Thyroid gland (tissue), 4 donors: Measurements from ENCODE around the gene MFGE8. TPM values are rescaled to one million over a fixed set of nuclear protein-coding genes. Genes with fewer than 3 reads are reported as not detected.

Experiments used
- DNase-seq, 2 donors: peaks; one replicate each; pipeline ENCODE4 v3.0.0-alpha.2; 2019
- H3K27ac ChIP-seq, 3 donors: fragments of 200-600 bp; sonication (generic); 1 replicate in 2 of 3; 2 replicates in 1 of 3; pipeline ENCODE4 v1.5.1; 2016 to 2019; ENCODE audit warnings: mild to moderate bottlenecking in 1 of 3, moderate library complexity in 1 of 3
- H3K27me3 ChIP-seq: fragments of 200-600 bp; sonication (generic); one replicate; pipeline ENCODE4 v1.5.1; 2019
- H3K36me3 ChIP-seq, 2 donors: fragments of 200-600 bp; sonication (generic); one replicate each; pipeline ENCODE4 v1.5.1; 2016 to 2019
- H3K4me1 ChIP-seq, 2 donors: fragments of 200-600 bp; sonication (generic); one replicate each; pipeline ENCODE4 v1.5.1; 2017 to 2019
- H3K4me3 ChIP-seq, 3 donors: fragments of 200-600 bp; sonication (generic); replicated peaks in 1 of 3; 1 replicate in 2 of 3; 2 replicates in 1 of 3; pipeline ENCODE4 v1.5.1; 2016; ENCODE audit warnings: mild to moderate bottlenecking in 1 of 3
- H3K9me3 ChIP-seq: fragments of 200-600 bp; sonication (generic); one replicate; pipeline ENCODE4 v1.5.1; 2017
- POLR2A ChIP-seq, 2 donors: fragments of 450-650 bp; IDR thresholded peaks; one replicate each; pipeline ENCODE4 v1.6.1; 2017; ENCODE audit warnings: antibody characterized with exemption in 2 of 2, mild to moderate bottlenecking in 2 of 2, moderate library complexity in 1 of 2
- WGBS, 2 donors: methylation state at CpG; one replicate each; pipeline ENCODE4 v1.1.5; 2017; 5-methylcytosine and 5-hydroxymethylcytosine counted together
- intact Hi-C: fragments of 100-400 bp; cut with DNase I; formaldehyde crosslinking; loops from one replicate; pipeline ENCODE4 v1.15.1; 2023
- total RNA-seq, 4 donors: library from RNA; depleted of rRNA; stranded (reverse); fragments of >200 nt; gene quantifications; one replicate each; pipeline ENCODE4 v1.2.3, GENCODE V29; 2016
- TF ChIP-seq, protein P1 (sequence below), 6 experiments: fragments of 200-600 bp in 3 of 6; fragments of 450-650 bp in 3 of 6; sonication (generic) in 3 of 6; IDR thresholded peaks; one replicate each; pipeline ENCODE4 v1.5.1; 2016 to 2019; ENCODE audit warnings: antibody characterized with exemption in 6 of 6, mild to moderate bottlenecking in 2 of 6, inconsistent platforms in 1 of 6, moderate library complexity in 1 of 6

MFGE8 gene, protein sequence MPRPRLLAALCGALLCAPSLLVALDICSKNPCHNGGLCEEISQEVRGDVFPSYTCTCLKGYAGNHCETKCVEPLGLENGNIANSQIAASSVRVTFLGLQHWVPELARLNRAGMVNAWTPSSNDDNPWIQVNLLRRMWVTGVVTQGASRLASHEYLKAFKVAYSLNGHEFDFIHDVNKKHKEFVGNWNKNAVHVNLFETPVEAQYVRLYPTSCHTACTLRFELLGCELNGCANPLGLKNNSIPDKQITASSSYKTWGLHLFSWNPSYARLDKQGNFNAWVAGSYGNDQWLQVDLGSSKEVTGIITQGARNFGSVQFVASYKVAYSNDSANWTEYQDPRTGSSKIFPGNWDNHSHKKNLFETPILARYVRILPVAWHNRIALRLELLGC
- total RNA-seq = 100 to 1,000 TPM in 2 of 4 donors, 10 to 100 TPM in 2; 94.8 to 161 (median 101) TPM

DNA sequence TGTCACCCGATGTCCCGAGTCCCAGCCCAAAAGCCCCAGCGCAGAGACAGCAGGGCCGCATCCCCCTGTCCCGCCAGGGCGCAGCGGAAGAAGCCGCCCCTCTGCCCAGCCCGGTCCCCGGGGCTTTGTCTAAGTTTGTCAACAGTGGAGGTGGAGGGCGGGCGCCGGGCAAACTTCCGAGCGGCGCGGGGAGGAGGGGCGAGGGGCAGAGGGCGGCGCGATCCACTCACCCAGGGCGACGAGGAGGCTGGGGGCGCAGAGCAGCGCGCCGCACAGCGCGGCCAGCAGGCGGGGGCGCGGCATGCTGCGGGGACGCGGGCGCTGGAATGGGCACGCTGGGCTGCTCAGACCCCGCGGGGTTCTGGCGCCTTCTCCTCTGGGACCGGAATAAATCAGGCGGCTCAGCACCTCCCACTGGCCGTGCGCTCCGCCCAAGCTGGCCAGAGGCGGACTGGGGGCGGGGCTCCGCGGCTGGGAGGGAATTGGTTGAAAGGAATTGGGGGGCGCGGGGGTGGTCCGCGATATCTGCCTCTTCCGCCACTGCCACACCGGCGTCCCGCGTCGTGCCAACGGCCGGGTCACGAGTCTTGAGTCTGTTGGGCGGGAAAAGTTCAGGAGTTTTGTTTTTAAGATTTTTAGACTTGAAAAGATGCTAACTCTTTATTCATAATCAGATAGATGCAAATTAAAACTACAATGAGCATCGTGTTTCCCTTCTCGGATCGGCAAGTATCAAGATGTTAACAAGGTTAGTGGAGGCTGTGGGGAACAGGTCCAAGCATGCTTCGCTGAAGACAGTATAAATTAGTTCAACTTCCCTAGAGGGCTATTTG lies at the start of gene MFGE8:
Gene MFGE8 (minus strand): TSS at position 363 of the 833 bp plus-strand sequence. CDS start 60 bp downstream, at position 303.
- peak within 1 kb of the TSS; percentile 30 to 77 (median 76) for H3K27ac ChIP-seq
- peak in 1 of 2 donors; percentile 66 for TF ChIP-seq POLR2A (IDR thresholded peaks at IDR 0.05)
- TF ChIP-seq, protein P1, sequence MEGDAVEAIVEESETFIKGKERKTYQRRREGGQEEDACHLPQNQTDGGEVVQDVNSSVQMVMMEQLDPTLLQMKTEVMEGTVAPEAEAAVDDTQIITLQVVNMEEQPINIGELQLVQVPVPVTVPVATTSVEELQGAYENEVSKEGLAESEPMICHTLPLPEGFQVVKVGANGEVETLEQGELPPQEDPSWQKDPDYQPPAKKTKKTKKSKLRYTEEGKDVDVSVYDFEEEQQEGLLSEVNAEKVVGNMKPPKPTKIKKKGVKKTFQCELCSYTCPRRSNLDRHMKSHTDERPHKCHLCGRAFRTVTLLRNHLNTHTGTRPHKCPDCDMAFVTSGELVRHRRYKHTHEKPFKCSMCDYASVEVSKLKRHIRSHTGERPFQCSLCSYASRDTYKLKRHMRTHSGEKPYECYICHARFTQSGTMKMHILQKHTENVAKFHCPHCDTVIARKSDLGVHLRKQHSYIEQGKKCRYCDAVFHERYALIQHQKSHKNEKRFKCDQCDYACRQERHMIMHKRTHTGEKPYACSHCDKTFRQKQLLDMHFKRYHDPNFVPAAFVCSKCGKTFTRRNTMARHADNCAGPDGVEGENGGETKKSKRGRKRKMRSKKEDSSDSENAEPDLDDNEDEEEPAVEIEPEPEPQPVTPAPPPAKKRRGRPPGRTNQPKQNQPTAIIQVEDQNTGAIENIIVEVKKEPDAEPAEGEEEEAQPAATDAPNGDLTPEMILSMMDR (IDR thresholded peaks at IDR 0.05) = peak in 1 of 6 experiments; percentile 6
- intact Hi-C loops = no loop called here
- peaks cover 0 to 24% of the 10 kb centered on the region in 2 donors for H3K4me1 ChIP-seq
- 2% methylated on average over 22 to 44 of the region's 67 CpGs for WGBS, 2 donors
- peak within 1 kb of the TSS; percentile 47 to 68 (median 67) for H3K4me3 ChIP-seq
- peak; percentile 66 to 67 for DNase-seq
- no peaks in the 10 kb centered on the region for H3K36me3 ChIP-seq
- H3K9me3 ChIP-seq = no peaks in the 10 kb centered on the region
- no peaks in the 10 kb centered on the region for H3K27me3 ChIP-seq

DNA sequence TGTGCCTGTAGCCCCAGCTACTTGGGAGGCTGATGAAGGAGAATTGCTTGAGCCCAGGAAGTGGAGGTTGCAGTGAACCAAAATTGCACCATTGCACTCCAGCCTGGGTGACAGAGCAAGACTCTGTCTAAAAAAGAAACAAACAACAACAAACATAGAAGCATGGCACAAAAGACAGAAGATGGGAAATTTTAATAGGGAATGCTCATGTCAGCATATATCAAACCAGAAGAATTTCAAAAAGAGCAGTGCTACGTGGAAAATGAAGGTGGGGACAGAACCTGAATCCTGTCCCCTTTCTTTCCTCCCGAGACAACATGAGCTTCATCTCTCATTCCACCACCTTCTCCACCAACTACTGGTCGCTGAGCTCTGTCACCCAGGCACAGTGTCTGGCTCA lies 46.3 kb upstream of the MFGE8 start:
- H3K4me1 ChIP-seq = peaks cover 0 to 4% of the 10 kb centered on the region in 2 donors
- WGBS, 2 donors = 91 to 95% methylated on average over 3 of the region's 3 CpGs

DNA sequence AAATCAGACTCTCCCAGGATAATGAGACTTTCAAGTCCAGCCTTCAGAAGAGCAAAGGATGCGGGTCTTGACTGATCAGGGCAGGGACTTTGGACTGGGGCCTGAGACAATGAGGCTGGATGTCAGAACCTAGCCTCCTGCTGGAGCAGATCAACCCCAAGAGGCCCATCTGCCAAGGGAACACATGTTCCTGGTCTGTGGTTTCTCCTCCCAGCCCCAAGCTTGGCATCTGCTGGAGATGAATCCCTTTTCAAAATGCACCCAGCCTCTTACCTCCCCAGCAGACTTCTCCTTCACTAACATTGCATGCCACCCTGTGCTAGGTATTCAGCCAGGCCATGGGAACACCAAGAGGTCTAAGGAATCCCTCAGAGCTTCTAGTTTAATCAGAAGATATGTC lies 43.7 kb upstream of the MFGE8 start:
- WGBS, 2 donors = 75 to 86% methylated on average over 1 of the region's 1 CpG
- Histone ChIP-seq H3K9me3 (no peaks in the 10 kb centered on the region), H3K4me1 (peaks cover 3 to 8% of the 10 kb centered on the region in 2 donors), H3K36me3 (no peaks in the 10 kb centered on the region), H3K27ac (no peak overlapping the region), H3K4me3 (no peak overlapping the region), H3K27me3 (no peaks in the 10 kb centered on the region)
- intact Hi-C loops = no loop called here
- no peak for TF ChIP-seq POLR2A (IDR thresholded peaks at IDR 0.05)
- TF ChIP-seq, protein P1 (IDR thresholded peaks at IDR 0.05) = no peak
- no peak for DNase-seq

More for the DNA sequence above, 46.3 kb upstream of the MFGE8 start:
- Histone ChIP-seq H3K9me3 (no peaks in the 10 kb centered on the region), H3K27me3 (no peaks in the 10 kb centered on the region), H3K4me3 (no peak overlapping the region), H3K27ac (no peak overlapping the region), H3K36me3 (no peaks in the 10 kb centered on the region)
- intact Hi-C loops = no loop called here
- TF ChIP-seq, protein P1 (IDR thresholded peaks at IDR 0.05) = no peak
- DNase-seq = no peak

DNA sequence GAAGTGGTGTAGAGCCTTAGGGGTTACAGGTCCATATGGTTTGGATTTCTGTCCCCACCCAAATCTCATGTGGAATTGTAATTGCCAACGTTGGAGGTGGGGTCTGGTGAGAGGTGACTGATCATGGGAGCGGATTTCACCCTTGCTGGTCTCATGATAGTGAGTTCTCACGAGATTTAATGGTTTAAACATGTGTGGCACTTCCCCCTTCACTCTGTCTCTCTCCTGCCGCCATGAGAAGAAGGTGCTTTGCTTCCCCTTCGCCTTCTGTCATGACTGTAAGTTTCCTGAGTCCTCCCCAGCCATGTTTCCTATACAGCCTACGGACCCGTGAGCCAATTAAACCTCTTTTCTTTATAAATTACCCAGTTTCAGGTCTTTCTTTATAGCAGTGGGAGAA lies 43.1 kb upstream of the MFGE8 start:
- WGBS, 2 donors = 81 to 91% methylated on average over 7 of the region's 7 CpGs
- H3K9me3 ChIP-seq = no peaks in the 10 kb centered on the region
- H3K36me3 ChIP-seq = no peaks in the 10 kb centered on the region
- no peak overlapping the region for H3K27ac ChIP-seq
- intact Hi-C loops = no loop called here
- no peaks in the 10 kb centered on the region for H3K27me3 ChIP-seq
- H3K4me3 ChIP-seq = no peak overlapping the region
- no peak for DNase-seq
- peaks cover 3 to 8% of the 10 kb centered on the region in 2 donors for H3K4me1 ChIP-seq
- TF ChIP-seq, protein P1 (IDR thresholded peaks at IDR 0.05) = no peak
- TF ChIP-seq POLR2A (IDR thresholded peaks at IDR 0.05) = no peak
